HG03103 (cell line): ENCODE results near the gene CSF2RB.

Experiments used
- ATAC-seq: cut with Tn5 transposase; IDR thresholded peaks from one replicate; pipeline ENCODE4 v1.9.1; 2021; ENCODE audit warnings: low read depth; ENCODE audit not compliant: unreplicated experiment

Gene CSF2RB

GRCh38 chr22:36918586-36919284 lies 5.3 kb downstream of the CSF2RB start:
- no peak for ATAC-seq

DNA sequence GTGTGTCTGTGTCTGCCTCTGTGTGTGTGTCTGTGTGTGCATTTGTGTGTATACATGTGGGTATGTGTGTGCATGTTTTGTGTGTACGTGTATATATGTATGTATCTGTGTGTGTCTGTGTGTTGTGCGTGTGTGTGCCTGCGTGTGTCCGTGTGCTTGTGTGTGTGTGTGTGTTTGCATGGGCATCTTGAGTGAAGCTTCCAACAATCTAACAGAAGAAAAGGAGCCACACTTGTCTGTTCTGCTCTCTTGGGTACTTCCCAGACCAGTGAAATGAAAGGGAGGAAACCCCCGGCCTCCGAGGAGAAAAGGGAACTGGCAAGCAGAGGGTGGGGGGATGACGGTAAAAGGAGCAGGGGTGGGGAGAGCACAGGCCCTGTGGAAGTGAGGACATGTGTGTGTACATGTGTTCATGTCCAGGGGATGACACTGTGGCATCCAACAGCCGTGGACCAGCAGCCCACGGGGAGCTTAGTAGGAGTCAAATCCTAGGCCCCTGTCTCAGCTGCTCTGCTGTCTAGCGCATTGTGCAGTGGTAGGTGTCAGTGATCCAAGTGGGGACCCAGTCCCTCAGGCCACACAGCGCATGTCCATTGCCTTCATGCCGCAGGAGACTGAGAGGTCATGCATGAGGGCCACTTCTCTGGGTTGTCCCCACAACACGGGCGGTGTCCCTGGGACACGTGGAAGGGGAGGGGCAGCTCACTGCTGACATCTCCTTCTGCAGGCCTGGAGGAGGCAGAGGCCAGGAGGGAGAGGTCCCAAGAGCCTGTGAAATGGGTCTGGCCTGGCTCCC lies 8.1 kb downstream of the CSF2RB start:
- no peak for ATAC-seq

DNA sequence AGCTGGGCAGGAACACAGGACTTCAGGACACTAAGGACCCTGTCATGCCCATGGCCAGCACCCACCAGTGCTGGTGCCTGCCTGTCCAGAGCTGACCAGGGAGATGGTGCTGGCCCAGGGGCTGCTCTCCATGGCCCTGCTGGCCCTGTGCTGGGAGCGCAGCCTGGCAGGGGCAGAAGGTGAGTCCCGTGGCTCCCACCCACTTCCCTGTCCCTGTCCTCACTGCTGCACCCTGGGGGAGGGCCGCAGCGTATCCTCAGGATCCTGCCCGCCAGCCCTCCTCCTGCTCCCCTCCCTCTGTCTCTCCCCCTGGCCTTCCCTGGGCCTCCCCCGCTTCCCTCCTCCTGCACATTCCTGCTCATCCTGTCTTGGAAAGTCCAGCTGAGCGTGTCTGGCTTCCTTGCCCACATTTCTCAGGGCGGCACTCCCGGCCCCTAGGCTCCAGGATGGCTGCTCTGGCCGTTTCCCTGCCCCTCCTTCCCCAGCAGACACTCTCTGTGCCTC lies 8.7 kb downstream of the CSF2RB start:
- ATAC-seq, result no peak

GRCh38 chr22:36922711-36923110 lies 9.3 kb downstream of the CSF2RB start:
- no peak for ATAC-seq

DNA sequence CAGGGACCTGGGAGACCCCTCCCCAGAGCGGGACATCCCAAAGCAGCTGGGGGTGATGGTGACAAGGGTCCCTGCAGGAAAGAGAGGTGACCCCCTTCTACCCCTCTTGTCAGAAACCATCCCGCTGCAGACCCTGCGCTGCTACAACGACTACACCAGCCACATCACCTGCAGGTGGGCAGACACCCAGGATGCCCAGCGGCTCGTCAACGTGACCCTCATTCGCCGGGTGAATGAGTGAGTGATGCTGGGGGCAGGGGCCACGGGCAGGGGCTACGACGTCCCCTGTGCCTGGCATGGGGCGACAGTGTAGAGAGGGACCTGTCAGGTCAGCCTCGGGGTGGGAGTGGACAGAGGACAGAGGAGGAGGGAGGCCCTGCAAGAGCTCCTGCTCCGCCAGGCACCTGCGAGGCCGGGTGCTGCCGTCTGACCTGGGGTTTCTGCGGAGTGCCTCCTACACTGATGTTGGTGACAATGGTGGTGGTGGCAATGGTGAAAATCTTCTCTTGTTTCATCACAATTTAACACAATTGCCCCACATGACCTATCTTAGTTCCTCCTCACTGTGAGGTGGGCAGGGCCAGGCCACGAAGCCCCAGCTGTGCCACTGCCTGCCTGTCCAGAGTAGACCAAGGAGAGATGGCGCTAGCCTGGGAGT lies 9.8 kb downstream of the CSF2RB start:
- ATAC-seq, result no peak

GRCh38 chr22:36924151-36924698 lies 10.8 kb downstream of the CSF2RB start:
- ATAC-seq, result no peak

GRCh38 chr22:36925388-36926290 lies 12.2 kb downstream of the CSF2RB start:
- ATAC-seq, result no peak

DNA sequence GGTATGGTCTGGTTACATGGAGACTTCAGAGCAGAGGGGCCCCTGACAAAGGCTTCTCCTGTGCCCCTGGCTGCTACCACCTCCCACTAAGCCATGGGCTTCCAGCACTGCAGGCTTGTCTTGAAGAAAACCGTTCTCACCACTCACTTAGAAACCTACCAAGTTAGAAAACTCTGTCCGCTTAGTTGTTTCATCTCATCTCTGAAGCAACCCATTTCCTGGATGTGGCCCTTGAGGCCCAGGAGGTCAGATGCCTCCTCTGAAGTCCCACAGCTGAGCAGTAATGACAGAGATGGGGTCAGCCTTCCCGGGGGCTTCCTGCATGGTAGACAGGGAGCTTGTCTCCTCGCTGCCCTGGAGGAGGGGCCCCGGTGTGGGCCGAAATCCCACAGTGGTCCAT lies 12.9 kb downstream of the CSF2RB start:
- ATAC-seq, result no peak

DNA sequence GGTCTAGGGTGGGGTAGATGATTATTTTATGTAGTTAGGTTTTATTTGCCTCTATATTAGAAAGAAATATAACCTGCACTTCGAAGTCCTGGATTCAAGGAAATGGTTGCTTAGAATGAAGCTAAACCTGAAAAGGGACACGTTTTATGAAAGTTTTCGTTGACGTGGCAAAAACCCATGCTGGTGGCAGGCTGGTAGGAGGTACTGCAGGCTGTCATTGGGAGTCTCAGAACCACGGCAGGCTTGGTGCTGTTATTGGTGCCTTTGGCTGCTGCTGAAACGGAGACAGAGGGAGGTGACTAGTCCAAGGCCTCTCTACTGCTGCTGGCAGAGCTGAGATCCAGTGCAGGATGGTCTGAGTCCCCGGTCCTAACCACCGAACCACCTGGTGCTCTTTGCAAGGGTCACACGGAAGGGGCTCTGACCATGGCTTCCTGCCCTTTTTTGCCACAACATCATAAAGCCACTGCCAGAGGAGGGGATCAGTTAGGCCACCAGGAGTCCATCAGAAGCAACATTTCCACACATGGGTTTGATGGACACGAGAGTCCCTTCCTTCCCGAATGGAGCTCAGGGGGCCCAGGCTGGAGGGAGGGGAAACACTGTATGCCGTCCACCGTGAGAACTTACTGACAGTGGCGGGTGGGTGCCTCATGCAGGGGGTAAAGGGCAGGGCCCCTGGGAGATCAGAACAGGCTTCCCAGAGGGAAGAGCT lies 13.4 kb downstream of the CSF2RB start:
- no peak for ATAC-seq

DNA sequence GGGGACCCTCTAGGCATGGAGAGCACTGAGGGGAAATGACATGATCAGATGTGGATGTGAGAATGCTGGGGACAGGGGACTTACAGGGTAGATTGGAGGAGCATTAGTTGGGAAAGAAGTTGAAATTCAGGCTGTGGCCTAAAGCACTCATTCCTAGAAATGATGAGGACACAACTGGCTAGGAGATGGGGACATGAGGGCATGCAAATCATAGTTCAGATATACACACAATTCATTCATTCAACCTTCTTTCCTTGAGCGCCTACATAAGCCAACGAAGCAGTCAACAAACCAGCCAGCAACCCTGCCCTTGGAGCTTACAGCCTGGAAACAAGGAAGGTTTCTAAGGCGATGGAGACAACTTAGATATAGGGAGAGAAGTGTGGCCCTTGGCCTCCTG lies 14.2 kb downstream of the CSF2RB start:
- no peak for ATAC-seq

DNA sequence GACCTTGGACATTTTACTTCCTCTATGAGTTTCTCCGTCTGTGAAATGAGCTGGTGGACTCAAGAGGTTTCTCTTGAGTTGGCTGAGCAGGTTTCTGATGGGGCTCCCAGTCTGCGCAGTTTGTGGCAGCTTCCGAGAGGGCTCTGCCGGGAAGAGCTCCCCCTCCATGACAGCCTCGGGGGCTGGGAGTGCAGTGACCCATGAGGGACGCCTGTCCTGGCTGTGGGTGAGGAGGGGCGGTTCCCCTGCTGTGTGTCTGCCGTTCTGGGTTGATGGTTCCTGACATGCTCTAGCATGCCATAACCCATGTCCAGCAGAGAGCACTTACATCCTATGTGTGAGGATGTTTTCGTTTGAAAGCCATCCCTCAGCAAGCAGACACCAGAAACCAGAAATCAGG lies 14.8 kb downstream of the CSF2RB start:
- no peak for ATAC-seq

GRCh38 chr22:36928786-36929535 lies 15.5 kb downstream of the CSF2RB start:
- no peak for ATAC-seq

DNA sequence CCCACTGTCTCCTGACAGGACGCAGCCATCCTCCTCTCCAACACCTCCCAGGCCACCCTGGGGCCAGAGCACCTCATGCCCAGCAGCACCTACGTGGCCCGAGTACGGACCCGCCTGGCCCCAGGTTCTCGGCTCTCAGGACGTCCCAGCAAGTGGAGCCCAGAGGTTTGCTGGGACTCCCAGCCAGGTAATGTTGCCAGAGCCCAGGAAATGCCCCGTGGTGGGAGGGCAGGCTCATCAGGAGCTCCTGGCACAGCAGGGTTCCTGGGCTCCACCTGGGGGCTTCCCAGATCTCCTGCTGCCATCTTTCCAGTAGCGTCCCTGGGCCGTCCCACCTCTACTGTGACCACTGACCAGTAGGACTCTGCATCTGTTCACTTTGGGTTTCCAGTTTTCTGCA lies 16.2 kb downstream of the CSF2RB start:
- ATAC-seq, result no peak

DNA sequence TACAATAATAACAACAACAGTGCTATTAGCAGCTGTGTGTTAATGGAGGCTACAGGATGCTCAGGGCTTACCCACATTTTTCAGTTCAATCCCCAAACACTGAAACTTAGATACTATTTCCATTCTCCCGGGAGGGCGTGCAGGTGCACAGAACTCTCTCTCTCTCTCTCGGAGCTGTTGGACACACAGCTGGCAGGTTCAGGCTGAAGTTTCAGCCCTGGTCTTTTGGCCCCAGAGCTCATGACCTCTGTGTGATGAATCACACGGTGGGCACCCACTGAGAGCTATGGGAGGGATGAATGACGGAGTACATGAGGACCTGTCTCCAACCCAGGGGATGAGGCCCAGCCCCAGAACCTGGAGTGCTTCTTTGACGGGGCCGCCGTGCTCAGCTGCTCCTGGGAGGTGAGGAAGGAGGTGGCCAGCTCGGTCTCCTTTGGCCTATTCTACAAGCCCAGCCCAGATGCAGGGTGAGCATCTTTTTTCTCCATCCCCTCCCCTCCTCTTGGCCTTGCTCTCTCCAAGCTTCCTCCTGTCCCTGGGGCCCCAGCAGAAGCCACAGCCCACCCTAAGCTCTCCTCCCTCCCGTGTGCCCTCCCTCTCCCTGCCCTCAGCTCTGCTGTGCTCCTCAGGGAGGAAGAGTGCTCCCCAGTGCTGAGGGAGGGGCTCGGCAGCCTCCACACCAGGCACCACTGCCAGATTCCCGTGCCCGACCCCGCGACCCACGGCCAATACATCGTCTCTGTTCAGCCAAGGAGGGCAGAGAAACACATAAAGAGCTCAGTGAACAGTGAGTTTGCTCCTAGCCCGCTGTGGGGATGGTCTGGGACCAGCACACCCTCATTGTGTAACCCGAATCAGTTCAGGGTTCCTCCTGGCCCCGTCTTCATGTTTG lies 16.9 kb downstream of the CSF2RB start:
- ATAC-seq, result no peak

GRCh38 chr22:36931446-36931845 lies 18.0 kb downstream of the CSF2RB start:
- no peak for ATAC-seq

GRCh38 chr22:36933629-36934417 lies 20.4 kb downstream of the CSF2RB start:
- no peak for ATAC-seq
